ENCODE data around the gene BACE2.

BACE2 gene

GRCh38 chr21:41162096-41162495 lies 5.9 kb upstream of the BACE2 start:
- H3K4me1 Mint-ChIP-seq: peaks cover 6% of the 10 kb centered on the region
- H3K36me3 Mint-ChIP-seq (ENCODE audit: low read depth): no peaks in the 10 kb centered on the region
- no peak overlapping the region for H3K4me3 Mint-ChIP-seq
- peaks cover 22% of the 10 kb centered on the region for H3K27me3 Mint-ChIP-seq (ENCODE audit: low read depth)
- H3K9me3 Mint-ChIP-seq: peaks cover 13% of the 10 kb centered on the region
- no peak for TF ChIP-seq CTCF (IDR thresholded peaks at IDR 0.05; ENCODE audit: unreplicated experiment in 3 of 3)
- no peak overlapping the region for H3K27ac Mint-ChIP-seq

- H3K27ac Mint-ChIP-seq: no peak overlapping the region
- peaks cover 13% of the 10 kb centered on the region for H3K9me3 Mint-ChIP-seq
- no peak overlapping the region for H3K4me3 Mint-ChIP-seq
- no peak for TF ChIP-seq CTCF (IDR thresholded peaks at IDR 0.05; ENCODE audit: unreplicated experiment in 3 of 3)
- no peaks in the 10 kb centered on the region for H3K36me3 Mint-ChIP-seq (ENCODE audit: low read depth)
- peaks cover 6% of the 10 kb centered on the region for H3K4me1 Mint-ChIP-seq
- peaks cover 22% of the 10 kb centered on the region for H3K27me3 Mint-ChIP-seq (ENCODE audit: low read depth)
These were observed 4.9 kb upstream of the BACE2 start for GRCh38 chr21:41163091-41163490.

GRCh38 chr21:41164052-41164451 lies 3.9 kb upstream of the BACE2 start:
- no peak overlapping the region for H3K27ac Mint-ChIP-seq
- no peak for TF ChIP-seq CTCF (IDR thresholded peaks at IDR 0.05; ENCODE audit: unreplicated experiment in 3 of 3)
- H3K4me3 Mint-ChIP-seq: no peak overlapping the region
- H3K4me1 Mint-ChIP-seq: peaks cover 8% of the 10 kb centered on the region
- peaks cover 24% of the 10 kb centered on the region for H3K27me3 Mint-ChIP-seq (ENCODE audit: low read depth)
- peaks cover 4% of the 10 kb centered on the region for H3K9me3 Mint-ChIP-seq
- H3K36me3 Mint-ChIP-seq (ENCODE audit: low read depth): no peaks in the 10 kb centered on the region

- no peak for TF ChIP-seq CTCF (IDR thresholded peaks at IDR 0.05; ENCODE audit: unreplicated experiment in 3 of 3)
These were observed 2.8 kb upstream of the BACE2 start for GRCh38 chr21:41164981-41165655.

GRCh38 chr21:41166884-41167283 lies 1.1 kb upstream of the BACE2 start:
- H3K36me3 Mint-ChIP-seq (ENCODE audit: low read depth): no peaks in the 10 kb centered on the region

More at GRCh38 chr21:41164981-41165655, 2.8 kb upstream of the BACE2 start:
- no peaks in the 10 kb centered on the region for H3K36me3 Mint-ChIP-seq (ENCODE audit: low read depth)
- H3K9me3 Mint-ChIP-seq: peaks cover under 1% of the 10 kb centered on the region
- H3K27me3 Mint-ChIP-seq (ENCODE audit: low read depth): peaks cover 21% of the 10 kb centered on the region
- peak overlapping the region; percentile 16 to 85 (median 56) for H3K4me3 Mint-ChIP-seq
- peak overlapping the region in 1 of 3 experiments; percentile 22 for H3K27ac Mint-ChIP-seq
- H3K4me1 Mint-ChIP-seq: peaks cover 17% of the 10 kb centered on the region

More at GRCh38 chr21:41166884-41167283, 1.1 kb upstream of the BACE2 start:
- Mint-ChIP-seq H3K27me3 (ENCODE audit: low read depth) (peaks cover 18% of the 10 kb centered on the region), H3K4me3 (peak overlapping the region; percentile 80 to 87 (median 85)), H3K27ac (peak overlapping the region in 2 of 3 experiments; percentile 83 to 90), H3K9me3 (no peaks in the 10 kb centered on the region), H3K4me1 (peaks cover 23% of the 10 kb centered on the region)
- TF ChIP-seq CTCF (IDR thresholded peaks at IDR 0.05; ENCODE audit: unreplicated experiment in 3 of 3): no peak
